SJSA1 (cell line): ENCODE measurements around the gene GRID1. TPM values are rescaled to one million over a fixed set of nuclear protein-coding genes. Genes with fewer than 3 reads are reported as not detected.

Source experiments
- DNase-seq, 2 experiments: peaks; one replicate each; pipeline ENCODE4 v3.0.0-alpha.2; 2015 to 2020; ENCODE audit warnings: low spot score in 2 of 2, low read depth in 1 of 2
- H3K27ac ChIP-seq: fragments of 250-450 bp; sonication (Bioruptor Pico); 2 replicates; pipeline ENCODE4 v1.5.1; 2020; ENCODE audit warnings: mild to moderate bottlenecking, moderate library complexity
- H3K27me3 ChIP-seq: fragments of 250-450 bp; sonication (Bioruptor Pico); replicated peaks from 2 replicates; pipeline ENCODE4 v1.5.1; 2020; ENCODE audit warnings: mild to moderate bottlenecking, moderate library complexity
- H3K36me3 ChIP-seq: fragments of 250-450 bp; sonication (Bioruptor Pico); 2 replicates; pipeline ENCODE4 v1.5.1; 2020; ENCODE audit warnings: mild to moderate bottlenecking
- H3K4me1 ChIP-seq: fragments of 250-450 bp; sonication (Bioruptor Pico); replicated peaks from 2 replicates; pipeline ENCODE4 v1.6.1; 2021; ENCODE audit warnings: mild to moderate bottlenecking
- H3K4me3 ChIP-seq: fragments of 250-450 bp; sonication (Bioruptor Pico); 2 replicates; pipeline ENCODE4 v1.5.1; 2020; ENCODE audit warnings: mild to moderate bottlenecking
- H3K9me3 ChIP-seq: fragments of 250-450 bp; sonication (Bioruptor Pico); replicated peaks from 2 replicates; pipeline ENCODE4 v1.5.1; 2020; ENCODE audit warnings: mild to moderate bottlenecking
- total RNA-seq: library from RNA; depleted of rRNA; stranded (reverse); fragments of >200 nt; shearing (Covaris generic); gene quantifications from 2 replicates; pipeline ENCODE4 v1.2.3, GENCODE V29; 2014

GRID1 gene
- total RNA-seq, 1 experiment from 2014 or later: 0.05 TPM

- Histone ChIP-seq H3K27me3 (no peaks in the 10 kb centered on the region), H3K36me3 (no peaks in the 10 kb centered on the region), H3K27ac (no peak overlapping the region), H3K4me1 (no peaks in the 10 kb centered on the region), H3K4me3 (no peak overlapping the region), H3K9me3 (no peaks in the 10 kb centered on the region)
- peak in 1 of 2 experiments; percentile 21 for DNase-seq
Measured at GRCh38 chr10:86073199-86073977, 293.2 kb downstream of the GRID1 start.

GRCh38 chr10:86072413-86072812 lies 294.2 kb downstream of the GRID1 start:
- DNase-seq: no peak
- Histone ChIP-seq H3K27ac (no peak overlapping the region), H3K36me3 (no peaks in the 10 kb centered on the region), H3K4me3 (no peak overlapping the region), H3K27me3 (no peaks in the 10 kb centered on the region), H3K4me1 (no peaks in the 10 kb centered on the region), H3K9me3 (no peaks in the 10 kb centered on the region)

GRCh38 chr10:86071758-86072157 lies 294.8 kb downstream of the GRID1 start:
- Histone ChIP-seq H3K27me3 (no peaks in the 10 kb centered on the region), H3K27ac (no peak overlapping the region), H3K36me3 (no peaks in the 10 kb centered on the region), H3K4me3 (no peak overlapping the region), H3K9me3 (no peaks in the 10 kb centered on the region), H3K4me1 (no peaks in the 10 kb centered on the region)
- DNase-seq: peak in 1 of 2 experiments; percentile 10

GRCh38 chr10:86071145-86071544 lies 295.4 kb downstream of the GRID1 start:
- no peaks in the 10 kb centered on the region for H3K27me3 ChIP-seq
- no peaks in the 10 kb centered on the region for H3K9me3 ChIP-seq
- no peaks in the 10 kb centered on the region for H3K36me3 ChIP-seq
- peak in 1 of 2 experiments; percentile 11 for DNase-seq
- H3K4me3 ChIP-seq: no peak overlapping the region
- H3K27ac ChIP-seq: no peak overlapping the region
- no peaks in the 10 kb centered on the region for H3K4me1 ChIP-seq

- H3K27ac ChIP-seq: no peak overlapping the region
Measured at GRCh38 chr10:86070278-86070677, 296.3 kb downstream of the GRID1 start.

GRCh38 chr10:86068231-86069054 lies 298.2 kb downstream of the GRID1 start:
- Histone ChIP-seq H3K4me3 (no peak overlapping the region), H3K9me3 (no peaks in the 10 kb centered on the region), H3K27ac (no peak overlapping the region), H3K27me3 (no peaks in the 10 kb centered on the region), H3K4me1 (no peaks in the 10 kb centered on the region), H3K36me3 (no peaks in the 10 kb centered on the region)
- peak in 1 of 2 experiments; percentile 10 for DNase-seq

More at GRCh38 chr10:86070278-86070677, 296.3 kb downstream of the GRID1 start:
- H3K36me3 ChIP-seq: no peaks in the 10 kb centered on the region
- peak in 1 of 2 experiments; percentile 27 for DNase-seq
- no peaks in the 10 kb centered on the region for H3K27me3 ChIP-seq
- no peaks in the 10 kb centered on the region for H3K9me3 ChIP-seq
- H3K4me3 ChIP-seq: no peak overlapping the region
- H3K4me1 ChIP-seq: no peaks in the 10 kb centered on the region

- no peak for DNase-seq
- Histone ChIP-seq H3K27ac (no peak overlapping the region), H3K4me1 (no peaks in the 10 kb centered on the region), H3K9me3 (no peaks in the 10 kb centered on the region), H3K27me3 (no peaks in the 10 kb centered on the region), H3K4me3 (no peak overlapping the region), H3K36me3 (no peaks in the 10 kb centered on the region)
Measured at GRCh38 chr10:86067436-86068050, 299.1 kb downstream of the GRID1 start.

- Histone ChIP-seq H3K27ac (no peak overlapping the region), H3K4me1 (no peaks in the 10 kb centered on the region), H3K9me3 (no peaks in the 10 kb centered on the region), H3K36me3 (no peaks in the 10 kb centered on the region), H3K4me3 (no peak overlapping the region), H3K27me3 (no peaks in the 10 kb centered on the region)
- no peak for DNase-seq
Measured at GRCh38 chr10:86066696-86067095, 299.9 kb downstream of the GRID1 start.

- Histone ChIP-seq H3K36me3 (no peaks in the 10 kb centered on the region), H3K4me1 (no peaks in the 10 kb centered on the region), H3K9me3 (no peaks in the 10 kb centered on the region), H3K4me3 (no peak overlapping the region), H3K27me3 (no peaks in the 10 kb centered on the region), H3K27ac (no peak overlapping the region)
- DNase-seq: no peak
Measured at GRCh38 chr10:86065711-86066251, 300.8 kb downstream of the GRID1 start.

GRCh38 chr10:86064931-86065662 lies 301.5 kb downstream of the GRID1 start:
- Histone ChIP-seq H3K36me3 (no peaks in the 10 kb centered on the region), H3K4me3 (no peak overlapping the region), H3K27ac (no peak overlapping the region), H3K9me3 (no peaks in the 10 kb centered on the region), H3K27me3 (no peaks in the 10 kb centered on the region), H3K4me1 (no peaks in the 10 kb centered on the region)
- no peak for DNase-seq

GRCh38 chr10:86064219-86064618 lies 302.4 kb downstream of the GRID1 start:
- H3K9me3 ChIP-seq: no peaks in the 10 kb centered on the region
- no peaks in the 10 kb centered on the region for H3K27me3 ChIP-seq
- no peak overlapping the region for H3K27ac ChIP-seq
- no peaks in the 10 kb centered on the region for H3K36me3 ChIP-seq
- H3K4me3 ChIP-seq: no peak overlapping the region
- no peaks in the 10 kb centered on the region for H3K4me1 ChIP-seq
- no peak for DNase-seq

- H3K4me3 ChIP-seq: no peak overlapping the region
- H3K4me1 ChIP-seq: no peaks in the 10 kb centered on the region
- no peaks in the 10 kb centered on the region for H3K27me3 ChIP-seq
- H3K36me3 ChIP-seq: no peaks in the 10 kb centered on the region
- no peak overlapping the region for H3K27ac ChIP-seq
- no peak for DNase-seq
- no peaks in the 10 kb centered on the region for H3K9me3 ChIP-seq
Measured at GRCh38 chr10:86063341-86063740, 303.3 kb downstream of the GRID1 start.

GRCh38 chr10:86062647-86063145 lies 303.9 kb downstream of the GRID1 start:
- no peaks in the 10 kb centered on the region for H3K4me1 ChIP-seq
- no peaks in the 10 kb centered on the region for H3K27me3 ChIP-seq
- H3K27ac ChIP-seq: no peak overlapping the region
- H3K36me3 ChIP-seq: no peaks in the 10 kb centered on the region
- DNase-seq: no peak
- no peak overlapping the region for H3K4me3 ChIP-seq
- H3K9me3 ChIP-seq: no peaks in the 10 kb centered on the region
